SKM-1 (cell line): Measurements from ENCODE around the gene KLHL6.
"Not testable (repeated sequence)": the region's sequence is repeated elsewhere in the genome, so short reads cannot be mapped to it uniquely, and the experiment has no call there.

Experiments
- DNase-seq: peaks from one replicate; lab custom pipeline; 2025; ENCODE audit not compliant: unreplicated experiment; lab: John Stamatoyannopoulos, UW

The KLHL6 gene

DNA sequence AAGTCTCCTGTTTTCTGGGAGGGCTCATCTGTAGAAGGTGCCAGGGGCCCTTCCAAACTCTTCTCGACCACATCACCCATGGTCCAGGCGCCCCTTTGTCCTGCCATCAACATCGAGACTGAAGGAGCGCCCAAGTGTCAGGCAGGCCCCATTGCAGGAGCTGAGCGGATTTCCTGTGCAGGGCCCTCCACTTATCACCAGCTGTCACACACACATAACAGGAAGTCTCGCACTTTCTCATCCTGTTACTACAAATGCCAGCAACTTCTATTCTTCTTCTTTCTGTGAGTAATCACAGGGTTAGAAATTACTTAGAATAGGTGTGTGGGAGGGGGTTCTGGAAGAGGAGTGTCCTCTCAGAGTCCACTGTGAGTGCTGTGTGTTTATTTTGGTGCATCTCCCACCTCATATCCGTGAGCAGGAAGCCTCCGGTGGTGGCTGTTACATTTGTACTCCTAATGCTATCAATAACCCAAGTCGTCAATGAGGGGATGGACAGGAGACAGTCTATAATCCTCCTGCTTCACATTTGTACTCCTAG is at the start of gene KLHL6:
KLHL6 (minus strand) TSS at position 166 of the 541 bp plus-strand sequence; CDS start at position 113, 53 bp downstream.
- peak; percentile 80 for DNase-seq

DNA sequence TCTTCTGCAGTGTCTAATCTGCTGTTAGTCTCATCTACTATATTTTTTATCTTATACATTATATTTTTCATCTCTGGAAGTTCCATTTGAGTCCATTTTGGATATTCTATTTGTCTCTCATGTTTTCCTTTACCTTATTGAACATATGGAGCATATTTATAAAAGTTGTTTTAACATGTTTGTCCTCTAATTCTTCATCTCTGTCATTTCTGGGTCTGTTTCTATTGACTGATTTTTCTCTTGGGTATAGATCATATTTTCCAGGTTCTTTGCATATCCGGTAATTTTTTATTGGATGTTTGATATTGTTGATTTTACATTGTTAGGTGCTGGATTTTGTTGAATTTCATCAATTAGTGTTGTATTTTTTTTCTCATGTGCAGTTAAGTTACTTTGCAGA is 42.5 kb upstream of the KLHL6 start:
- DNase-seq: no peak

- no peak for DNase-seq
Measured at GRCh38 chr3:183594636-183595035, 39.1 kb upstream of the KLHL6 start.

- DNase-seq: no peak
Measured at GRCh38 chr3:183592821-183593220, 37.3 kb upstream of the KLHL6 start.

DNA sequence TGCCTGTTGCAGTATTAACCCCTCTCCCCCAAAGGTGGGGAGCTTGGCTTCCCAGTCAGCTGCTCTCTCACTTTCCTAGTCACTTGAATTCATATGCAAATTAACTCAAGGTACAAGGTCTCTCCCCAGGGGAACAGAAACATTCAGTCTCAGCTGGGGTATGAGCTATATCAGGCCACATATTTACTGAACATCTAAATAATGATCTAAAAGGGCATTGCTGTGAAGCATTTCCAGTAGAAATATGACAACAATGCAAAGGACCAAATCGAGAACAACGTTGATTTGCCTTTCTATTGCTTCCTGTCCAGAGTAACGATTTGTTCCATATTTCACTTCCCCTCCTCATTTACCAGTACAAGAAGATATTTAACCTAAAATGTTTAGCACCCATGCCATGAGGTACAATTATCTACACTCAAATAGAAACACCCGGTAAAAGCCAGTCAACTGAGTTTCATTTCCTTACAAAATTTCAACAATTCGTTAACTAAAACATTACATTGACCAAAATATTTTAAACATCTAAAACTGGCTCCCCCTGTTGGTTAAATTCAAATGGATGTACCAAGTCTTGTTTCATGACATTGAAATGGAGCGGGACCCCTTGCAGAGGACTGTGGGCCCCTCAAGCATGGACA is 36.5 kb upstream of the KLHL6 start:
- DNase-seq: no peak

DNA sequence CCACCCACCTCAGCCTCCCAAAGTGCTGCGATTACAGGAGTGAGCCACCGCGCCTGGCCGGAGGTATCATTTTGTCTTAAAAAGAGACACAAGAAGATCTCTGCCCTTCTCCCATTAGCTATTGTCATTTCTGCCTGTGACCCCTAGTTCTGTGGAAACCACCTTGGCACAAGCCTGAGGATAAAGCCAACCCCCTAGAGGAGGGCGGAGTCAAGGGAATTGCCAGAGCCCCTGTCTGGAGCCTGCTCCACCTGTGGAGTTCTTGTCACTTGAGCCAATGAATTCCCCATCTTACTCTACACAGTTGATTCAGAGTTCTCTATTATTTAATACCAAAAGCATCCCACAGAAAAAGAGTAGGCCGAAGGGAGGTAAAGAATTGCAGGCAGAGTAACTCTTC is 34.9 kb upstream of the KLHL6 start:
- DNase-seq: no peak

GRCh38 chr3:183587336-183587735 is 31.8 kb upstream of the KLHL6 start:
- DNase-seq: peak; percentile 46

- no peak for DNase-seq
Measured at GRCh38 chr3:183586477-183586876, 31.0 kb upstream of the KLHL6 start.

- DNase-seq: no peak
Measured at GRCh38 chr3:183584914-183585280, 29.4 kb upstream of the KLHL6 start.

GRCh38 chr3:183584246-183584913 is 28.9 kb upstream of the KLHL6 start:
- DNase-seq: no peak

GRCh38 chr3:183583331-183584245 is 28.1 kb upstream of the KLHL6 start:
- DNase-seq: no peak

GRCh38 chr3:183582161-183582560 is 26.7 kb upstream of the KLHL6 start:
- no peak for DNase-seq

DNA sequence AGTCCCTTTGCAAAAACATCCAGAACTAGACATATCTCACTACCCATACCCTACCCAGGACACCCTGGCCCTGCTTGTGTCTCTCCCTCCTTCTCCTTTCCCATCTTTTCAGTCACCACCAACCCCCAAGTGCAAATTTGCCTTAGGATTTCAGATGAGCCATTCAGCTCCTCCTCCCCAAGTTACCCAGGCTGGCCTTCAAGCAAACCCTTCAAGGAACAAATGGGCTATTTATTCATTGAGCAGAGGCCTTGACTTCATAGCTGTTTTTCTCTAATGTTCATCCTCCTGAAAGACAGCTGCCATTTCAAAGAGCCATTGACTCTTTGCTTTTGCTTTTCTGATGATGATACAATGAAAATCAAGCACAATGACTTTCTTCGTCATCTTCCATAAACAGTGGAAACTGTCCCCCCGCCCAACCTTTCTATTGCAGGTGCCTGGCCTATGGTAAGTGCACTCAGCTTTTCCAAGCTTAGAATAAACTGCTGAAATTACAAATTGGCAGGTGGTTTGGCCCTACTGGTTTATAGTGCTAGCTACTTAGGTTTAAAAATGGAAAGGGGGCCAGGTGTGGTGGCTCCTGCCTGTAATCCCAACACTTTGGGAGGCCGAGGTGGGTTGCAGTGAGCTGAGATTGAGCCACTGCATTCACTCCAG is 26.1 kb upstream of the KLHL6 start:
- DNase-seq: no peak

DNA sequence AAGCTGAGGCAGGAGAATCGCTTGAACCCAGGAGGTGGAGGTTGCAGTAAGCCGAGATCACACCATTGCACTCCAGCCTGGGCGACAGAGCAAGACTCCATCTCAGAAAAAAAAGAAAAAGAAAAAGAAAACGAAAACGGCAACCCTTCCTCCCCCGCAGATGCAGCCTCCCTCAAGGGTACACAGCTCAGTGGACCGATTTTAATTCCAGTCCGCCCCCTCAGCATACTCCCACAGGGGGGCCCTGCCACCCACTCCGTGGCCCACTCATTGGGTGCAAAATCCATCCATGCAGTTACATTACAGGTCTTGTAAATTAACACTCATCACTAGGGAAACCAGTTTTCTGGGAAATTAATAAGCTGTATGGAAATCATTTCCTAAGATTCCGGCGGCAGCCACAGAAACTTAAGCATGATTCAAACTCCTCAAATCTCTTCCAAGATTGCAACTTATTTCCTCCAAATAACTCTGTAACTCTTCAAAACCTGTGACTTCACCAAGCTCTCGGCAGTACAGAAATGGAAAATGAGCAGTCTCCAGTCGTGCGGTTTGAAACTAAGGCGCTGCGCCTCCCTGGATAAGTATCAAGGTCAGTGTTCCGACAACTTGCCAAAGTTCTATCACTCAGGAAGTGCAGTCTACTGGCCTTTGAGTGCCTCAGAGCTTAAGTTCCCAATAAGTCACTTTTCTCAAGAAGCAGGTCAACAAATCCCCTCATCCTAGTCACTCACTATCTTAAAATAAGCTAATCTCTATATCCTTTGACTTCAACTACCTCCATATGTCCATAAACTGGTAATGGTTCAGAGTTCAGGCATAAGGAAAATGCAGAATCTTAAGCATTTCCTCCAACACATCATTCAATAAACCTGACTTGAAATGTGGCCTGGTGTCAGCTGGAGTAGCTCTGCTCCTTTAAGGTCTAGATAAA is 24.7 kb upstream of the KLHL6 start:
- DNase-seq: no peak

- no peak for DNase-seq
Measured at GRCh38 chr3:183578179-183578578, 22.7 kb upstream of the KLHL6 start.

GRCh38 chr3:183577346-183577745 is 21.8 kb upstream of the KLHL6 start:
- no peak for DNase-seq

DNA sequence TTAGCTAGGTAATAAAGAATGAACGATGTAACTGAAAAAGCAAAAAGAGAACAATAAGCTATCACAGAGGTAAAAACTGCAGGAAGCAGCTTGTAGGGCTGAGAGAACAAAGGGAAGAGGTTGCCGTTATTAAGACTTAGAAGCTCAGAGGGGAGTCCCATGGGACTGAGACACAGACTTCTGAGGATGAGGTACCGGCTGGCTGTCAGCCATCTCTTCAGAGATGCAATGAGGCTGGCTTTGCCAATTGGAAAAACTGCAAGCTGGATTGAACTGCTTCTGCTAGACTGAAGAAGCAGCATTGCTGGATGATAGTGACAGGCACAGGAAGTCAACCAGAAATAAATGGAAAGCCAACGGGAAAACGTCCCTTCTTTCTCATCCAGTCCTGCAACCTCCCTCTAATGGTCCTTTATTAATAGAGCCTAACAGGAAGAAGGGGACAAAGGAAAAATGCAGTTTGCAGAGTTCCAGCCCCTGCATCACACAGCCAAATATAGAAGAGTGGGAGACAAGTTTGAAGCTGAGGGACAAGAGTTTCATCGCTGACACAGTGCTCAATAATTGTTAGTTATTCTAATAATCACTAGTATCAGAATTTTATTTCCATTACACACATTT is 21.1 kb upstream of the KLHL6 start:
- no peak for DNase-seq

DNA sequence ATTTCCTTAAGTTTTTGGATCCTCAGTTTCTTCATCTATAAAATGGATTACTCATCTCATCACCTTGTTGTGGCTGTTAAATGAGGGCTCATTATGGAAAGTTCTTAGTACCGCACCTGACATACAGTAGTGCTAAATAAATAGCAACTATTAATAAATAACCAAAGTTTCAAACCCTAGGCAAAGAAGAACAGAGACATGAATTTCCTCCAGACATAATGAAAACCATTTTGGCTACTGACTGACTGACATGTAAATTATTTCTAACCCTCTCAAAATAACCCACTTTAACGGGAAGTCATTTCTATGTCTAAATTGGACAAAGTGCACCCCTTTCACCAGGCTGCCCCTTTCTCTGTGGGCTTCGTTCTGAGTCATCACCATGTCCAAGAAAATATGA is 17.4 kb upstream of the KLHL6 start:
- no peak for DNase-seq

- not testable (repeated sequence) for DNase-seq
Measured at GRCh38 chr3:183570191-183570590, 14.7 kb upstream of the KLHL6 start.

- no peak for DNase-seq
Measured at GRCh38 chr3:183566880-183567279, 11.4 kb upstream of the KLHL6 start.
